ENCODE measurements around the gene HIVEP2.

HIVEP2 gene

DNA sequence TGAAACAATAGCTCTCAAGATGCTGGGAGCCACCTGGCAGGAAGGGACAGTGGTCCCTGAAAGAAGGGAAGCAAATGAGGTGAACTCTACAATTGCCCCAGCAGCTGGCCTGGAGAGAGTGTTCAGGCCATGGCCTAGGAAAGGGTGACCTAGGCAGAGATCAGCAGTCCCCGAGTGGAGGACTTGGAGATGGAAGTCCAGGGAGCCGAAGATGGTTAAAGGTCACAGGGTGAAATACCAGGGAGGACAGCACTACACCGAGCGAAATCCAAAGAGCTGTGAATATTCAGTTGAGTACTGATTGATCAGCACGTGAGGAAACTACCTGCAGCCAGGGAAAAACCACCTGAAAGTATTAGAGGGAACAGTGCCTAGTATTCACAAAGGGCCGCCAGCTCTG lies 133.1 kb downstream of the HIVEP2 start:
- no peak for DNase-seq

DNA sequence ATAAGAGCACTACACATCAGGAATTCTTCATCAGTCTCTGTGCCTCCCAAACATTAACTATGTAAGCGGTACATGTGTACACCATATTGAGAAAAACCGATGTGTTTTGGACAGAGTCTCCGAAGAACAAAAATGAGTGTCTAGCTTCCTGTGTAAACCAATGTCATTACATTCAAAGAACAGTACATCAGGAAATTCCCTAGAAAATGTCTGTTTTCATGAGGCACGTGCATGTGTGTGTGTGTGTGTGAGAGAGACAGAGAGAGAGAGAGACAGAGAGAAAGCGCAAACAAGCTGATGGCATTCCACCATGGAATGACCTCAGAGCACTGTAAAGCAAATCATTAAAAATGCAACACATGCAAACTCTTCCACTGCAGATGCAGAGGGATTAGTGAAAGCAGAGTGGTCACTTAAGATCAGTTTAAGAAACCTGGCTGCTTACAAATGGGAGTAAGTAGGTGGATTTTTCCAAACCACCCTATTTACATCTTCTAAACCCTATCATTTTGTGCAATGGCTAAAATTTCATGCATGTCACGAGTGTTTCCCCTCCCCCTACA lies 133.9 kb downstream of the HIVEP2 start:
- DNase-seq = no peak

DNA sequence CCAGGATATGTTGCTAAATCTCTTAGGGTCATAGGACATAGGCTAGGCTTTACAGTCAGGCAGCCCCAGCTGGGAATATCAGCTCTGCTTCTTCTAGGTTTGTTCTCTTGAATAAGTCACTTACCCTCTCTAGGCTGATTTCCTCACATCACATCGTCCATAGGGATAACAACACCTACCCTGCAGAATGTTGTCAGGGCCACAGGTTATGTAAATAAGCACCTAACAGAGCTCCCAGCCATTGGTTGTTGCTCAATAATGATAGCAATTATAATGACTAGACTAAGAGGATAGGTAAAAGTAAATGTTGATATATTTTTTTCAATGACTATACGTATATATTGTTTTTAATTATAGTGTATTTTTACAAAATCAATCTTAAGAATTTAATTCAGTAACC lies 135.0 kb downstream of the HIVEP2 start:
- no peak for DNase-seq

DNA sequence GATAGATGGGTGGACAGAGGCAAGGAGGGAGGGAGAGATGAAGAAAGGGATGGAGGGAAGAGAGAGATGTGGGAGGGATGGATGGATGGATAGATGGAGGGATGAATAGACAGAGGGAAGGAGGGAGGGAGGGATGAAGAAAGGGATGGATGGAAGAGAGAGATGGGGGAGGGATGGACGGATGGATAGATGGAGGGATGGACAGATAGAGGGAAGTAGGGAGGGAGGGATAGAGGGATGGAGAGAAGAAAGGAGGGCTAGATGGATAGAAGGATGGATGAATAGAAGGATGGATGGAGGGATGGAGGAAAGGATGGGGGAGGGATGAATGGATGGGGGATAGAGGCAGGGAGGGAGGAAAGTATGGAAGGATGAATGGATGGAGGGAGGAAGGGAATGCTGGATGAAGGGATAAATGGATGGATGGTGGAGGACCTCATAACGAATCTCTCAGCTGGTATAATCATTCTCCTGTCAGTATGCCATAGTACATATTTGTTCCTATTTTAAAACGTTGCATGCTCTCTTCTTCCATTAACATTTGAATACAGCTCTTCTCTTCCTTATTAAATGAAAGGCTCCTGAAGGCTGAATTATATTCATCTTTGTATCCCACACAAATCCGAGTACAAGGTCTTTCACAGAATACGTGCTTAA lies 136.4 kb downstream of the HIVEP2 start:
- no peak for DNase-seq

DNA sequence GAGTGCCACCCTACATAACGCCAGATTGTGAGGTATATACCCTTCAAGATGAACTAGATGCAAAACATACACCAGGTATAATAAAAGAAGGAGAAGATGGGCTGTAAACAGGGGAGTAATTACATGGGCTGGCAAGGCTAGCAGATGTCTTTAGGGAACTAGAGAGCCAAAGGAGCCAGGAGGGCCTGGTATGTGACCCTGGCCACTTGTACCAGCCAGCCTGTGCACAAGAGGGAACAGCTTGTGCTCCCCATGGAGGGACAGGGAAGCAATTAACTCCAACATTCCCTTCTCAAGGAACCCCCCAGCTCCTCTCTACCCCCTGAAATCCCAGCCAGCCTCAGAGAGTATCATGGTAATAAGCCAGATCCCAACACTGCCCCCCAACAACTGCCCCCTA lies 139.9 kb downstream of the HIVEP2 start:
- DNase-seq = no peak

DNA sequence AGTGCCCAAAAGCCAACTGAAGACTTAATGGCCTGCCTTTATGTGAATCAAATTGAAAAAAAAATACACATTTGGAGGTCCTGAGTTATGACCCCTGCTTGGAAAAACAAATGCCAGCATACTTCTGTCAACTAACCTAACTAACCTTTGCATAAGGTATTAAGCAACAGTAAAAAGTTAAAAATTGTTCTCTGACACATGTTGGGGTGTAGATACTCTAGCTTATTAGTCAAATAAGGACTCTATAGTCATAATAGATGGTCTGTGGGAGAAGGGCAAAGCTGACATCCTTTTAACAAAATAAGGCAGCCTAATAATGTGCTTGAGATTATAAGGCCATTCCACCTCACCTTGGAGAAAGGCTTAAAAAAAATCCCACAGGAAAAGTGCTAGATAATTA lies 140.5 kb downstream of the HIVEP2 start:
- DNase-seq = no peak

DNA sequence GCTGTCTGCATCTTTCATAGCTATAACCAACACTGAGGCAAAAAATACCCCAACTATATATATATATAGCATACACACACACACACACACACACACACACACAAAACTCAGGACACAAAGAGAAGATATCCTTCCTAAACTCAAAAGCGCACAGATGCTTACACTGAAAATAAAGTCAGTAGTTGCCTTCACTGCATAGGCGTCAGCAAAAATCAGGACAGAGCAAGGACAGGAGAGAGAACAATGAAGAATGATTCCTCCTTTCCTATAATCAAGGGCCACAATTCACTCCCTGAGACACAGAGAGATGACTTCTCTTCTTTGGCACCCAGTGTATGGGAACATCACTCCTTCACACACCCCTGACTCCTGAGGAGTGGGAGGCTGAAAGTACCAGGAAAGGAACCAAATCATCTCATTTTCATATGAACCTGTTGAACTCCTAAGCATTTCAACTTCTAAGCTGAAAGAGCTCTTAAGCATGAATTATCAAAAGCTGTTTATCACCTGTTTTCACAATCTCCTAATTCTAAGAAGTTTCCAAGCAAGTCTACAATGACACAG lies 141.4 kb downstream of the HIVEP2 start:
- no peak for DNase-seq

DNA sequence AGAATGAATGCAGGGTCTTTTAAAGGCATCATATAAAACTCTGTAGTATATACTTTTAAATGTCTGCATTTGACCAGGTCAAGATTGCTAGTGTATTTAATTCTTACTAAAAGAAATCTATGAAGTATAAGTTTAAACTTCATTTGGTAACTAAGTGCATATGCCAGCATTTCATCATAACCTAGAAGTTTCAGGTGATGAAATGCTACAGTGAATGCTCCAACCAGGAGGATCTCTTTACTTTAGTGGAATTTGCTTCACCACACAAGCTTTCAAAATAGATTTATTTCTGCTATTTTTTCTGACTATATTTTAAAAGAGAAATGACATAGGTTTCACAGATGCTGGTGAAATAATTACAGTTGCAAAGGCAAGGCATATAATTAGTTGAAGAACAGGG lies 141.9 kb downstream of the HIVEP2 start:
- no peak for DNase-seq

DNA sequence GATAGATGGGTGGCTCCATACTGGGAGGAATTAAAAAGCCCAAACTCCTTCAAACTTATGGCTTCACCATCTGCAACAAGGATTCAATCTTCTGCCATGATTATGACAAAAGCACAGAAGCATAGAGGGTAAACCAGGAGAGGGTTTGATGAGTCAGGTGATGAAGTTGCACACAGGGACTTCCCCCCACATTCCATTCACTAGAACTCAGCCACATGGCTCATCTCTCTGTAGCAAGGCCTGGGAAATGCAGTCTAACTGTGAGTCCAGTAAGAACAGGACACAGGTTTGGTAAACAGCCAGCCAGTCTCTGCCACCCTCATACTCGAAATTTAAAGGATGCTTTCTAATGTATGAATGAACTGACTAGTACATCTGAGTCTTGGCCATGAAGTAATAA lies 142.9 kb downstream of the HIVEP2 start:
- no peak for DNase-seq

DNA sequence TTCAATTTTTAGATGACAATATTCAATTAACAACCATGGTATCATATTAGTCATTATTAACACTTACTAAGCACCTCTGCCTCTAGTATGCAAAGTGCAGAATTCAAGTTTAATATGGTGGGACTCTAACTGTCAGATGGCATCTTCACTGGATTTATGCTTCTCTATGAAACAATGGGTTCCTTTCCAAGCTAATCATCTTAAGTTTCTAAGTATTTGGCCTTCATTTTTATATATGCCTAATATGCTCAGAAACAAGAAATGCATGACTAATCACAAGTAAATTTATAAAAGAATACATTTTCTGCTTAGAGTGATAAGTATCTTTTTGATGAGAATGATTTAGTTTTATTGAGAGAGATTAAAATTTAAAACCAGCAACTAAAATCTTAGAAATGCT lies 144.7 kb downstream of the HIVEP2 start:
- no peak for DNase-seq

DNA sequence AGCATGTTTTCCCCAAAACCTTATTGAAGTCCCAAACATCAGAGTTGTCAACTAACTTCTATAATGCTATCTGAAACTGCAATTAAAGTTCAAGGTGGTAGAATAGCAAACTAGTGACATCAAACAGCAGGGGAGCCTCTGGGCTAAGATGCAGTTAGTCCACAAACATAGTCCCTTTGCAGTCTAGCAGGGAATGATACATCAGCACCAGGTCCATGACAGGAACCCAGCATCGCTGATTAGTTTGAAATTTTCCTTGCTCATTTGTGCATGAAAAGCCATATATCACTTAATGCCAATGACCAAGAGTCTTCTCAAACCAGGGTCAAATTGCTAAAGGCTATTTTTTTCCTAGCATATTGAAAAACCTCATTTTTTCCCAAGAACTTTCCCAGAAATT lies 145.3 kb downstream of the HIVEP2 start:
- no peak for DNase-seq

DNA sequence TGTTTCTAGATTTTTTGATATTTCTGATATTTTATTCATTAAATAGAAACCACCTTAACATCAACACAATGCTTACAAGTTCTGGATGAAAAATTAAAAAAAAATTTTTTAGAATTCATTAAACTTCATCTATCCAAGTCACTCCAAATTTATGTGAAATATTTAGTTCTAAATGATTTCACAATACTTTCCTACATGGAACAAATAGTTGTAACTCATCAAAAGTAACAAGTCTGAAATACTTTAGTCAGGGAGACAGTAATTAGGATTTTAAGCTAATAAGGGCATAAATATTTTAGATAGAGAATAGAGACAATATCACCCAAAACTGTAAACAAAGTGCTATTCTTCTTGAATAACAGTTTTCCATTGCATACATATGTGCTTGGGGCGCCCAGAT lies 147.8 kb downstream of the HIVEP2 start:
- no peak for DNase-seq

DNA sequence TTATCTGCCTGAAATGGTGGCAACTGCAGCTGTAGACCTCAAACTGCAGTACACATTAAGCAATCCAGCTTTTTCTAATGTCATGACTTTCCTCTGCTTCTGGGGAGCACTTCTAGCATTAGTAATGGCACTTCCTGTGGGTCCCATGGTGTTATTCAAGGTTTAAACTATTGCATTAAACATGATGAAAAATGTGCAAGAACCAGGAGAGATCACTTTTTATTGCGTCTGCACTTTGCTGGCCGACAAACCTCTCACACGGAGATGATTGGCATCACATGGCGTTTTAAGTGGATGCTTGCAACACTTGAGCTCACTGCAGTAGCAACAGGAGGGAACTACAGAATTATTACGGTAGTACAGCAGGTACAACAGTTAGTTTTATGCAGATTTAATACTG lies 148.4 kb downstream of the HIVEP2 start:
- DNase-seq = no peak

DNA sequence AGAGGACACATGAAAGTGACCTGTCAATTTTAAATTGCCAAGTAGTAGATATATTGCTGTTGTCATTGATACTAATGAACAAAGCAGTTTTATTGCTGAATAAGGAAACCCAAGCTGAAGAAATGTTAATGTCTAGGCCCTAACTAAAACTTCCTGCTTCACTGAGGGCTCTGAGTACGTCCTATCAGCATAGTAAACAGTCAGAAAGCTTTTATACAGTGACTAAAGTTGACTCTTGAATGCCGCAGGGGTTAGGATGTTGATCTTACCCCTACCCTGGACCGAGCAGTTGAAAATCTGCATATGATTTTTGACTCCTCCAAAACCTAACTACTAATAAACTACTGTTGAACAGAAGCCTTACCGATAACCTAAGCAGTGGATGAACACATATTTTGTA lies 149.0 kb downstream of the HIVEP2 start:
- no peak for DNase-seq

DNA sequence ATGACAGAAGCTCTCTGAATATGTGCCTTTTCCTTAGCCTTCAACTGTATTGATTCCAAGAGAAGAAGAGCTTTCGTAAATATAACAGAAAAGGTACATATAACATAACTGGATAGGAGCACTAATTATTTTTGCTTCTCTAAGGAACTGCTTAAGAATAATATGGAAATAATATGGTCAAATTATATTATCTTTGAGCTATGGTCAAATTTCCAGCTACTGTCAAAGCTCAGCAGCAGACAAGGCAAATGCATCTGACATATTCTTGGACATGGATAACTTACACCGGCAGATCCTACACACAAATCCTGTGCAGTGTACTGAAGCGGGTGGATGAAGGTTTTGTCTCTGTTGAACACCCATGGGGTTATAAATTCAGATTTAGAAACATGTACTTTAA lies 150.6 kb downstream of the HIVEP2 start:
- no peak for DNase-seq

DNA sequence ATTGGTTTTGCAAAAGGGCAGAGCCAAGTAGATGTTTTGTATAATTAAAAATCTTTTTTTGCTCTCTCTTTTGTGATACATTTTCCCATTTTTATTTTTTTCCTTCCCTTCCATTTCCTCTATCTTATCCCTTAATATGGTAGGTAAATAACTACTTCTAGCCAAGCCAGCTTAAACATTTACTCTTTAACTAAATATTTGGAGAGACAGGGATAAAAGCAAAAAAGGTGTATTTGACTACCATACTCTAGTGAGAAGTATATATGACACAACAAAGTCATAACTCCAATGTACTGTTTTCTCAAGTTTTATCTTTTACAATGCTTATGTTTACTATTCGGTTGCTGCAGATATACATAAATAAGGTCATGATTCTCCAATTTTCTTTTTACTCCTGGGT lies 154.7 kb downstream of the HIVEP2 start:
- no peak for DNase-seq

DNA sequence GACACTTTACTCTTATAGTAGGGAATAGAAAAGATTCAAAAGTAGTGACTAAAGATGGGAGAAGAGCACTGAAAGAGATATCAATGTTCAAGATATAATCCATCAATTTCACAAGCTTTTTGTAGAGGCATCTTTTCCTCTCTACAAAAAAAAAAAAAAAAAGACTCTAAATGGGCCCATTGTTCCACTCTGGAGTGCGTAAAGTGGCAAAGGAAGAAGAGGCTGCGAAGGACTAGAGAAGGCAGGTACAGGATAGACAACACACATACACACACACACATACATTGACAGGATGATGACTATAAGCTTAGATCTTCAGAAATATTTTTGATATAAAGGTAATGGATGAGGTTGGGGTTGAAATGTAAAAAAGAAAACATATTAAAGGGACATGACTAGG lies 157.6 kb downstream of the HIVEP2 start:
- no peak for DNase-seq

DNA sequence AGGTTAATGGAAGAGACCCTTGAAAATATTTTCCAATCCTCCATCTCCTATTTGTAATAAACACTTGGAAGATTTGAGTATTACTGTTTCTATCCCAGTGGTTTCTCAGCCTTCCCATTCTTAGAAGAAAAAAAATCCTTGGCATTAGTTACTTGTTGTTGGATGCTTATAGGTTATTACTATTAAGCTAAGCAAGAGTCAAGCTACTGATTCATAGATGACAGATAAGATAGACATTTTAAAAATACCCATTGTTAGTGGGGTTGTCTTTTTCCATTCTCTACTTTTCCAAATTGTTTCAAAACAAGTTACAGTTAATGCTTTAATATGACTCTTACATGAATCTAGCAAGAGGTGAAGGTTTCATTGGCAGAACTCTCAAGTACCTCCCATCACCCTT lies 158.5 kb downstream of the HIVEP2 start:
- no peak for DNase-seq

DNA sequence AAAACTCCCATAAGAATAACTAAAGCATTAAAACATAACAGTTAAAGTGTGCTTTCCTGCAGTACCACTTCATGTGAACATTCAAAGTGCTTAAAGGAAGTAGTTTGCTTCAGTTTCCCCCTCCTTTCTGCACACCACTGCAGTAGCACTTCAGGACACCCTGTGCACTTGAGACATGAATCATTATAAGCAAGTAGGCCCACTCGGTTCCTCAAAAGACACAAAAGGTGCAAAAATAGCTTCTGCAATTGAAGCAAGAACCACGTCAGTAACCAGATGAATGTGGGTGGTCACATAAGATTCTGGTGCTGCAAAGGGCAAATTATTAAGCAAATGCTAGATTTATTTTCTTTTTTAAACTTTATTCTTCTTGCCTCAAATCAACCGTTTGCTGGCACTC lies 160.6 kb downstream of the HIVEP2 start:
- no peak for DNase-seq

DNA sequence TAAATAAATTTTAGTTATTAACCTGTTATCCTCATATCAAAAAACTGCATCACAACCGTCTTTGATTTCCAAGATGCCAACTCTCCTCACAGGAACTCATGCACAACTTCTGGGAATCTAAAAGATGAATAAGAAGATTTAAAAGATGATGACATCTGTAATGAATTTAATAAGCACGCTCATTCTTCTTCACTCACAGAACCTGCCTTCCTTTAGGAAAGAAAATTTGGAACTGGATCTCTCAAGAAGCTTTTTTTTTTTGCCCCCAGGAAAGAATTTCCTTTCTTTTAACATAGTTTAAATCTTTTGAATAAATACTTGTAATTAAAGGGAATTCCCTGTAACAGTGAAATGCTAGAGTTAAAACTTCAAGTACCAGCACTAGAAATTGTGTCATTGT lies 161.5 kb downstream of the HIVEP2 start:
- DNase-seq = no peak

DNA sequence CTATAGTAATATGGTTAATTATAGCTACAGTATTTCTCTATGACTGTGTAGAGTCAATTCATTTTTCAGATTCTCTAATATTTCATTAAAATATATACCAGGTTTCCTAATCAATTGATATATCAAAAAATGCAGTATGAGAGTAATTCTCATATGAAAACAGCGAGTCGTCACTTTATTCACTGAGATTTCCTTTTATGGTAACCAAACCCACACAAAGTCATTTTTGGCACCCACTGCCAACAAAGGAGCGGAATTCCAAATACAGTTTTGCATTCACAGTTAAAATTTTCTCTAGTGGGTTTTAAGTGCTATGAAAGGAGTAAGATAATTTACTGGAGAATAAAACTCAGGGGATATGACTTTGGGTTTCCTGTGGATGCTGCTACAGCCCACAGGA lies 163.8 kb downstream of the HIVEP2 start:
- no peak for DNase-seq

DNA sequence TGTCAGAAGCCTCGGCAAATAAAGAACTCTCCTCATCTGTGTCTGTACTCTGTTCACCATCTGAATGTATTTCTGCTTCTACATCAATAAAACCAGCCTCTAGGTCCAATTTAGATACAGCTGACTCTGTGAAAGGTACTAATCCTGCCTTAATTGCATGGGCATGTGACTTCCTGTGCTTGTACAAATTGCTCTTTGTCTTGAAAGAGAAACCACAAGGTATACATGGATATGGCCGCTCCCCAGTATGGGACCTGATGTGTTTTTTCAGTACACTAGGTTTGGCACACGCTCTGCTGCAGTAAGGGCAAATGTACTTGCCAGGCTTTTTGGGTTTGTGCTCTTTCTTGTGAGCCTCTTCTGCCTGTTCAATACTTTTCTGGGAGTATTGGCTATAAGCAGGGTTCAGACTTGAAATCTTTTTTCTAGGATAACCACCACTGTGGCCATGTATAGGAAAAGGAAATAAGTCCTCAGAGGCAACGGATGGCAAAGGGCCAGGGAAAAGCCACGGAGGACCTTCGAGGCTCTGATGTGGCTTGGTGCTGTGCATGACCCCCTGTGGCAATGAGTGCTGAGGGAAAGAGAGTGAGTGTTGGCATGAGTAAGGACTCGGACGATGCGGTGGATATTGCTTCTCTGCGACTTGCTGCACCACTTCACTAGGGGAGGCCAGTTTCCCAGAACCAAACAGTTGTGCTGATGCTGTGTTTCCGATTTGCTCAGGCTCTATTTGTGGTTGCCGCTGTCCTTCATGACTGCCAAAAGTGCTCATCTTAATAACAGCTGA lies 170.9 kb downstream of the HIVEP2 start:
- no peak for DNase-seq

DNA sequence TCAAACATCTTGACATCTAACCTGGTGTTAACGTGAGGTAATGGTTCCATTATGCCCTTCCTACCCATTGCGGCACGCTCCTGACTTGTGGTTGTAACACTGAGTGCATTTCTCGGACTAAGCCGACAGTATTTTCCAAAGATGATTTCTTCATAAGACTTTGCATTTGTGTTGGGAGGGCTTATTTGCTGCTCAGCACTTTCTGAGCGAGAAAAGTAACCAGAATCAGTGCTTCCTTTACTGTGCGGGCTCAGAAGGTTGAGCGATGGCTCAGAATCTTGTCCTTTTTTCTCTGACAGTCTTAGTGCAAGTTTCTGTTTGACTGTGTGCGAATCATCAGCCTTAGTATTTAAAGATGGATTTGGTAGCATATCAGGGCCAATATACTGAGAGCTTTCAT lies 171.7 kb downstream of the HIVEP2 start:
- DNase-seq = no peak

DNA sequence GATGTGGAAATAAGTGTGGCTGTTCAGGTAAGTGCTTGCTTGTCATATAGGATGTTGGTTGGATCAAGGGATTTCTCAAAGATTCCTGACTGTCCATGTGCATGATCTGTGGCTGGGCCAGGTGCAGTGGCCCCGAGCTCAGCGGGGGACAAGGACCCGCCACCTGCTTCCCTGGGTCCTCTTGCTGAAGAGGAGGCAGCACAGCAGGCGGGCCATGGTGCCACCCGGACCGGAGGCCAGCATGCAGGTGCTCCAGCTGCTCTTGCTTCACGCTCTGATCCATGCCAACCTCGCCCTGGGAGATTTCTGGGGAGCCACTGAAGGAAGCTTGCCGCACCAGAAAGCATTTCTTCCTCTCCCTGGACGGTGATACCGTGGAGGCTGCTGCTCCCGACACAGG lies 173.8 kb downstream of the HIVEP2 start:
- DNase-seq = no peak
